Loucy (cell line): ENCODE data around the gene LEPROT.

ENCODE experiments used
- H2AFZ ChIP-seq: fragments of 200-600 bp; sonication (generic); 2 replicates; pipeline ENCODE4 v1.6.0; 2016; ENCODE audit warnings: antibody characterized with exemption, mild to moderate bottlenecking, low read length, moderate library complexity
- H3F3A ChIP-seq: fragments of 200-600 bp; 2 replicates; pipeline ENCODE4 v1.6.0; 2016; ENCODE audit warnings: antibody characterized with exemption, low read depth, mild to moderate bottlenecking
- H3K27me3 ChIP-seq: fragments of 200-600 bp; sonication (generic); 2 replicates; pipeline ENCODE4 v1.6.1; 2014; ENCODE audit warnings: low read length, mild to moderate bottlenecking; ENCODE audit not compliant: insufficient read depth, poor library complexity, severe bottlenecking
- H3K36me3 ChIP-seq: fragments of 200-600 bp; sonication (generic); 2 replicates; pipeline ENCODE4 v1.6.1; 2016; ENCODE audit warnings: low read length; ENCODE audit not compliant: insufficient read depth
- H3K4me1 ChIP-seq: fragments of 200-600 bp; sonication (generic); 2 replicates; pipeline ENCODE4 v1.5.1; 2014; ENCODE audit warnings: low read length, mild to moderate bottlenecking; ENCODE audit not compliant: insufficient read depth, poor library complexity, severe bottlenecking
- H3K4me2 ChIP-seq: fragments of 200-600 bp; sonication (generic); 2 replicates; pipeline ENCODE4 v1.6.0; 2014; ENCODE audit warnings: antibody characterized with exemption, low read length, low read depth, mild to moderate bottlenecking; ENCODE audit not compliant: poor library complexity, severe bottlenecking
- H3K4me3 ChIP-seq: fragments of 200-600 bp; sonication (generic); 2 replicates; pipeline ENCODE4 v1.5.1; 2014; ENCODE audit warnings: low read length, mild to moderate bottlenecking, mixed read lengths; ENCODE audit not compliant: poor library complexity, severe bottlenecking
- H3K79me2 ChIP-seq: fragments of 200-600 bp; sonication (generic); 2 replicates; pipeline ENCODE4 v1.6.1; 2014; ENCODE audit warnings: low read length; ENCODE audit not compliant: insufficient read depth
- H3K9ac ChIP-seq: fragments of 200-600 bp; sonication (generic); 2 replicates; pipeline ENCODE4 v1.6.0; 2014; ENCODE audit warnings: mild to moderate bottlenecking, low read depth, low read length, moderate library complexity; ENCODE audit not compliant: poor library complexity, severe bottlenecking
- H3K9me2 ChIP-seq: fragments of 200-600 bp; sonication (generic); replicated peaks from 2 replicates; pipeline ENCODE4 v1.6.1; 2016; ENCODE audit warnings: low read depth, low read length, mixed read lengths
- H3K9me3 ChIP-seq: fragments of 200-600 bp; sonication (generic); 2 replicates; pipeline ENCODE4 v1.6.1; 2014; ENCODE audit warnings: mild to moderate bottlenecking, antibody characterized with exemption, low read length, low read depth; ENCODE audit not compliant: insufficient read depth
- H4K20me1 ChIP-seq: fragments of 200-600 bp; sonication (generic); 2 replicates; pipeline ENCODE4 v1.6.0; 2014; ENCODE audit warnings: antibody characterized with exemption, low read length, mild to moderate bottlenecking; ENCODE audit not compliant: insufficient read depth, poor library complexity, severe bottlenecking
- CTCF ChIP-seq: fragments of 200-600 bp; sonication (generic); conservative IDR thresholded peaks from 2 replicates; pipeline ENCODE4 v1.5.1; 2014; ENCODE audit warnings: mild to moderate bottlenecking, antibody characterized with exemption, low read length
- EZH2phosphoT487 ChIP-seq: fragments of 200-600 bp; IDR thresholded peaks from 2 replicates; pipeline ENCODE4 v1.6.1; 2018; ENCODE audit warnings: antibody characterized with exemption, mild to moderate bottlenecking, moderate library complexity, borderline replicate concordance

Gene LEPROT

GRCh38 chr1:65425697-65426096 is 5.2 kb downstream of the LEPROT start:
- Histone ChIP-seq H3K79me2 (peaks cover 51% of the 10 kb centered on the region), H3K9ac (no peak overlapping the region), H3K9me2 (no peaks in the 10 kb centered on the region), H2AFZ (no peak overlapping the region), H3K4me2 (peak overlapping the region; percentile 11), H3K27me3 (no peaks in the 10 kb centered on the region), H3K4me1 (peaks cover 63% of the 10 kb centered on the region), H3K4me3 (no peak overlapping the region), H3K36me3 (peaks cover 23% of the 10 kb centered on the region; the same call in 1 of the 2 replicates), H3F3A (no peaks in the 10 kb centered on the region), H3K9me3 (no peaks in the 10 kb centered on the region), H4K20me1 (peaks cover 20% of the 10 kb centered on the region)
- TF ChIP-seq EZH2phosphoT487: no peak
- no peak for TF ChIP-seq CTCF

GRCh38 chr1:65429078-65429477 is 8.6 kb downstream of the LEPROT start:
- H3K79me2 ChIP-seq: peaks cover 18% of the 10 kb centered on the region
- H3K9me2 ChIP-seq: no peaks in the 10 kb centered on the region
- no peak overlapping the region for H3K4me3 ChIP-seq
- H2AFZ ChIP-seq: no peak overlapping the region
- H3K4me1 ChIP-seq: peaks cover 39% of the 10 kb centered on the region
- no peak overlapping the region for H3K4me2 ChIP-seq
- H4K20me1 ChIP-seq: peaks cover 3% of the 10 kb centered on the region
- no peak overlapping the region for H3K9ac ChIP-seq
- peaks cover 36% of the 10 kb centered on the region; the same call in 1 of the 2 replicates for H3K36me3 ChIP-seq
- no peaks in the 10 kb centered on the region for H3K9me3 ChIP-seq
- H3F3A ChIP-seq: no peaks in the 10 kb centered on the region
- no peak for TF ChIP-seq EZH2phosphoT487
- no peak for TF ChIP-seq CTCF
- no peaks in the 10 kb centered on the region for H3K27me3 ChIP-seq

- Histone ChIP-seq H3K4me2 (no peak overlapping the region), H3K9me2 (no peaks in the 10 kb centered on the region), H3K4me3 (no peak overlapping the region), H3K9me3 (no peaks in the 10 kb centered on the region), H4K20me1 (peaks cover 3% of the 10 kb centered on the region), H3K36me3 (peaks cover 39% of the 10 kb centered on the region; the same call in 1 of the 2 replicates), H3K27me3 (no peaks in the 10 kb centered on the region), H3F3A (no peaks in the 10 kb centered on the region), H2AFZ (no peak overlapping the region), H3K9ac (no peak overlapping the region), H3K79me2 (peaks cover 11% of the 10 kb centered on the region; the same call in 1 of the 2 replicates), H3K4me1 (peaks cover 32% of the 10 kb centered on the region)
- no peak for TF ChIP-seq EZH2phosphoT487
These were observed 9.3 kb downstream of the LEPROT start for GRCh38 chr1:65429806-65430205.

GRCh38 chr1:65431111-65431705 is 10.7 kb downstream of the LEPROT start:
- H3K4me3 ChIP-seq: no peak overlapping the region
- peaks cover 18% of the 10 kb centered on the region for H3K4me1 ChIP-seq
- H3K79me2 ChIP-seq: peaks cover 4% of the 10 kb centered on the region; the same call in 1 of the 2 replicates
- H3K36me3 ChIP-seq: peaks cover 30% of the 10 kb centered on the region; the same call in 1 of the 2 replicates
- peak overlapping the region; percentile 1 for H3K9ac ChIP-seq
- no peak overlapping the region for H2AFZ ChIP-seq
- H3K4me2 ChIP-seq: no peak overlapping the region
- TF ChIP-seq EZH2phosphoT487 (no peak), CTCF (peak; percentile 83)
- no peaks in the 10 kb centered on the region for H3K9me2 ChIP-seq
- H4K20me1 ChIP-seq: peaks cover 3% of the 10 kb centered on the region
- no peaks in the 10 kb centered on the region for H3F3A ChIP-seq
- H3K27me3 ChIP-seq: no peaks in the 10 kb centered on the region
- no peaks in the 10 kb centered on the region for H3K9me3 ChIP-seq
